ENCODE measurements around the gene OR4D11.

OR4D11 gene

DNA sequence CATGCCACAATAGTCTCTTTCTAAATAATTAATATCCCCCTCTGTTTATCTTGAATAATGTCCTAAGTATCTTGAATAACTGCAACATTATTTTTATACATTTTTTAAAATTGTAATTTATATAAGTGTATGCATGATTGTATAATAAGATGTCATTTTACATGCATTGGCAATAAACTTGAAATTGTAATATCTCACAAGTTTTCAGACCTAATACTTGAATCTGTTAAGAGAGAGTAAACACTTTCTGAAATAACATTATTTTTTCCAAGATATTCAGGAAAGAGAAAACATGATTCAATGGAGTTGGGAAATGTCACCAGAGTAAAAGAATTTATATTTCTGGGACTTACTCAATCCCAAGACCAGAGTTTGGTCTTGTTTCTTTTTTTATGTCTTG, at the start of gene OR4D11:
OR4D11 (plus strand) TSS at position 301 of the 400 bp plus-strand sequence; CDS start at position 301, 0 bp downstream.
- Histone ChIP-seq H3K4me1 (ENCODE audit: control insufficient read depth, insufficient read depth, low read length, unreplicated experiment) (no peaks in the 10 kb centered on the region), H3K27me3 (ENCODE audit: insufficient read depth, low read length) (peaks cover 42% of the 10 kb centered on the region), H3K79me2 (ENCODE audit: control insufficient read depth, insufficient read depth, low read length, unreplicated experiment) (no peaks in the 10 kb centered on the region), H2AFZ (ENCODE audit: low read length, unreplicated experiment) (no peak within 1 kb of the TSS), H3K36me3 (ENCODE audit: insufficient read depth, low read length) (no peaks in the 10 kb centered on the region), H3K27ac (ENCODE audit: low read depth, low read length) (no peak within 1 kb of the TSS), H3K4me3 (ENCODE audit: low read depth, low read length) (no peak within 1 kb of the TSS)

- no peak within 1 kb of the TSS for H2AFZ ChIP-seq (ENCODE audit: low read length, unreplicated experiment)
- H3K79me2 ChIP-seq (ENCODE audit: control insufficient read depth, insufficient read depth, low read length, unreplicated experiment): no peaks in the 10 kb centered on the region
- no peaks in the 10 kb centered on the region for H3K36me3 ChIP-seq (ENCODE audit: insufficient read depth, low read length)
- no peak within 1 kb of the TSS for H3K27ac ChIP-seq (ENCODE audit: low read depth, low read length)
- H3K4me1 ChIP-seq (ENCODE audit: control insufficient read depth, insufficient read depth, low read length, unreplicated experiment): no peaks in the 10 kb centered on the region
- no peak within 1 kb of the TSS for H3K4me3 ChIP-seq (ENCODE audit: low read depth, low read length)
- peaks cover 37% of the 10 kb centered on the region for H3K27me3 ChIP-seq (ENCODE audit: insufficient read depth, low read length)
Measured at GRCh38 chr11:59456661-59457060, 46.7 kb upstream of the OR4D11 start, which contains the start of gene OR4D6. Gene OR4D6 (plus strand): TSS chr11:59456961. CDS start chr11:59456961, 0 bp downstream.

GRCh38 chr11:59459916-59460315, 43.5 kb upstream of the OR4D11 start:
- Histone ChIP-seq H3K4me3 (ENCODE audit: low read depth, low read length) (no peak overlapping the region), H3K36me3 (ENCODE audit: insufficient read depth, low read length) (no peaks in the 10 kb centered on the region), H3K79me2 (ENCODE audit: control insufficient read depth, insufficient read depth, low read length, unreplicated experiment) (no peaks in the 10 kb centered on the region), H3K27ac (ENCODE audit: low read depth, low read length) (no peak overlapping the region), H3K27me3 (ENCODE audit: insufficient read depth, low read length) (peaks cover 37% of the 10 kb centered on the region), H3K4me1 (ENCODE audit: control insufficient read depth, insufficient read depth, low read length, unreplicated experiment) (no peaks in the 10 kb centered on the region), H2AFZ (ENCODE audit: low read length, unreplicated experiment) (no peak overlapping the region)

DNA sequence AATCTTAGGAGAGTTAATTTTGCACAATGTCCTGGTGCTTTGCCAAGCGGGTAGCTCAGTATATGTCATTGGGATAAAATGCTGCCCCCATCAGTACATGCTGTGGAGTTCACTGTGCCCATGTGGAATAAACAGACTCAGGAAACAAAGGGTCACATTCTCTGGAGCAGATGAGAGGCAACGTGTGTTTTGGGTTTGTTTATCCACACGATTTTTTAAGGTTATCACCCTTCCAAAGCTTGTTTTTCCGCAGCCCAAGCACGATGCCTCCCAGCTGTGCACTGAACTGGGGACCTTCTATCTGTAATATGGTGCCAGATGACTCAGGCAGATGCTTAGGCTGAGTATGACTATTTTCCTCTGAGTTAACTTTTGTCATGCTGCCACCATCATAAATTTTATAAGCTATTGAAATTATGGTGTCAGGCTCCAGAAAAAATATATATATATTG, 40.2 kb upstream of the OR4D11 start:
- Histone ChIP-seq H3K27me3 (ENCODE audit: insufficient read depth, low read length) (peaks cover 9% of the 10 kb centered on the region; the same call in 1 of the 2 replicates), H3K4me3 (ENCODE audit: low read depth, low read length) (no peak overlapping the region), H3K27ac (ENCODE audit: low read depth, low read length) (no peak overlapping the region), H3K79me2 (ENCODE audit: control insufficient read depth, insufficient read depth, low read length, unreplicated experiment) (no peaks in the 10 kb centered on the region), H3K4me1 (ENCODE audit: control insufficient read depth, insufficient read depth, low read length, unreplicated experiment) (no peaks in the 10 kb centered on the region), H3K36me3 (ENCODE audit: insufficient read depth, low read length) (no peaks in the 10 kb centered on the region), H2AFZ (ENCODE audit: low read length, unreplicated experiment) (no peak overlapping the region)

DNA sequence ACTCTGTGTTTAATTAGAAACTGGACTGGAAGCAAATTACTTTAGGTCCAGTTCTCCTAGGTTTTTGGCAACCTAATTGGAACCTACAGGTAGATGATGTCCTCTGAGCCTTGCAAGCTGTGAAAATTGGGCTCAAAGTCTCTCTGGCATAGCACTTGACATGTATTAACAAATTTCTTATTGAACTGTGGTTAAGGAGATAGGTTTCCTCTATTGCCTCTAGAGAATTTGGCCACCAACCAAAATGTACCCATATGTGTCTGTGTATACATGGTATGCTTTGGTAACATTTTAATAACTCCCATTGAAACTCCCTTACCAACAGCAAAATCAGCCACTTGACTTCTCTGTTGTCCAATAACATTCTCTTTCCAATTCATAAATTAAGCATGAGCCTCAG, 30.4 kb upstream of the OR4D11 start, which contains the start of gene OR4D10:
OR4D10 (plus strand) TSS at position 301 of the 400 bp plus-strand sequence. CDS start 4,115 bp downstream, outside the sequence.
- Histone ChIP-seq H3K79me2 (ENCODE audit: control insufficient read depth, insufficient read depth, low read length, unreplicated experiment) (no peaks in the 10 kb centered on the region), H3K27me3 (ENCODE audit: insufficient read depth, low read length) (peaks cover 52% of the 10 kb centered on the region), H2AFZ (ENCODE audit: low read length, unreplicated experiment) (no peak within 1 kb of the TSS), H3K4me3 (ENCODE audit: low read depth, low read length) (no peak within 1 kb of the TSS), H3K4me1 (ENCODE audit: control insufficient read depth, insufficient read depth, low read length, unreplicated experiment) (no peaks in the 10 kb centered on the region), H3K36me3 (ENCODE audit: insufficient read depth, low read length) (no peaks in the 10 kb centered on the region), H3K27ac (ENCODE audit: low read depth, low read length) (no peak within 1 kb of the TSS)

DNA sequence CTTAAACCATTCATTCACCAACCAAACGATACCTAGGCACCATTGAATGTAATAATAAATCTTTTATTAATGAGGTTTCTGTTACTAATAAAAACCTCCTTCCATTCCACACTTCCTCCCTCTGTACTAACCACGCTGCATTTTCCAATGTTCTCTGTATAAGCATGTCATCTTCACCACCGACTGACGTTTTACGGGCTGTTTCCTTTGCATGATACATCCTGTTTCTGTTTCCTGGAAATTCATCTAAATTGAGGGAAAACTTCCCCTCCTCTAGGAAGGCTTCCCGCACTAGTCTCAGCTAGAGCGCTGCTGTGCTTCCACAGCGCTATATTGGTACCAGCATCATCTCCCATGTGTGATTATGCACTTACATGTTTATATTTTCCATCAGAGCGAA, 28.2 kb upstream of the OR4D11 start:
- Histone ChIP-seq H2AFZ (ENCODE audit: low read length, unreplicated experiment) (no peak overlapping the region), H3K27me3 (ENCODE audit: insufficient read depth, low read length) (peaks cover 59% of the 10 kb centered on the region), H3K79me2 (ENCODE audit: control insufficient read depth, insufficient read depth, low read length, unreplicated experiment) (no peaks in the 10 kb centered on the region), H3K4me3 (ENCODE audit: low read depth, low read length) (no peak overlapping the region), H3K36me3 (ENCODE audit: insufficient read depth, low read length) (no peaks in the 10 kb centered on the region), H3K27ac (ENCODE audit: low read depth, low read length) (no peak overlapping the region), H3K4me1 (ENCODE audit: control insufficient read depth, insufficient read depth, low read length, unreplicated experiment) (no peaks in the 10 kb centered on the region)

- Histone ChIP-seq H3K27ac (ENCODE audit: low read depth, low read length) (no peak overlapping the region), H3K27me3 (ENCODE audit: insufficient read depth, low read length) (peaks cover 37% of the 10 kb centered on the region), H3K4me1 (ENCODE audit: control insufficient read depth, insufficient read depth, low read length, unreplicated experiment) (no peaks in the 10 kb centered on the region), H2AFZ (ENCODE audit: low read length, unreplicated experiment) (no peak overlapping the region), H3K4me3 (ENCODE audit: low read depth, low read length) (no peak overlapping the region), H3K36me3 (ENCODE audit: insufficient read depth, low read length) (no peaks in the 10 kb centered on the region), H3K79me2 (ENCODE audit: control insufficient read depth, insufficient read depth, low read length, unreplicated experiment) (no peaks in the 10 kb centered on the region)
Measured at GRCh38 chr11:59479906-59480305, 23.5 kb upstream of the OR4D11 start.

- H3K27ac ChIP-seq (ENCODE audit: low read depth, low read length): no peak overlapping the region
- no peak overlapping the region for H2AFZ ChIP-seq (ENCODE audit: low read length, unreplicated experiment)
- no peaks in the 10 kb centered on the region for H3K79me2 ChIP-seq (ENCODE audit: control insufficient read depth, insufficient read depth, low read length, unreplicated experiment)
- no peak overlapping the region for H3K4me3 ChIP-seq (ENCODE audit: low read depth, low read length)
- H3K36me3 ChIP-seq (ENCODE audit: insufficient read depth, low read length): no peaks in the 10 kb centered on the region
- H3K27me3 ChIP-seq (ENCODE audit: insufficient read depth, low read length): peaks cover 35% of the 10 kb centered on the region
- no peaks in the 10 kb centered on the region for H3K4me1 ChIP-seq (ENCODE audit: control insufficient read depth, insufficient read depth, low read length, unreplicated experiment)
Measured at GRCh38 chr11:59480359-59480758, 23.0 kb upstream of the OR4D11 start.

GRCh38 chr11:59501931-59502330, 1.4 kb upstream of the OR4D11 start:
- Histone ChIP-seq H3K27ac (ENCODE audit: low read depth, low read length) (no peak overlapping the region), H3K4me1 (ENCODE audit: control insufficient read depth, insufficient read depth, low read length, unreplicated experiment) (no peaks in the 10 kb centered on the region), H3K79me2 (ENCODE audit: control insufficient read depth, insufficient read depth, low read length, unreplicated experiment) (no peaks in the 10 kb centered on the region), H3K27me3 (ENCODE audit: insufficient read depth, low read length) (peaks cover 55% of the 10 kb centered on the region), H3K4me3 (ENCODE audit: low read depth, low read length) (no peak overlapping the region), H2AFZ (ENCODE audit: low read length, unreplicated experiment) (no peak overlapping the region), H3K36me3 (ENCODE audit: insufficient read depth, low read length) (no peaks in the 10 kb centered on the region)

DNA sequence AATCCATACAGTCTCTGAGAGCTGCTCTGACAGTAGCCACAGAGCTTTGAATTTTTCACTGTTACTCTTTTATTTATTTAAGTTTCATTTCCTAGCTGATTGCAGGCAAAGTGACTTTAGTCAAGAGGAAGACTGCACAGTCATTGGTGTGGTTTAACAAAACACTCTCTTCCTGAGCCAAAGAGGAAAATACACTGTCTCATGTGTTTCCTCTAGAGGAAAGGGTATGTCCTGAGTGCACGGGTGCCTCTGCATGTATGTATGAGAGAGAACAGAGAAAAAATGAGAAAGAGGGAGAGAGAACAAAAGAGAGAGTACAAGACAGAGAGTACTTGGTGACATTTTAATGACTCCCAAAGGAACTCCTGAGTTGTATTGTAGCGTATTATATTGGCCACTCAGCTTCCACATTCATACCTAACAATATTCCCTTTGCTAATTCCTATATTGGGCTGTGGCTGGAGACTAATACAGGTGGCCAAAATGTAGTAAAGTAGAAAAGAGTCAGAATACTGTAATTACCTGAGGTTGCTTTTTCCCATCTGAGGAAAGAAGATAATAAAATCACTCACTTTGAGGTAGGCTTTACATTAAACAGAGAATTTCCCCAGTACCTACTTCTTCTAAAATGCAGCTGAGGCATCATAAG, 7.7 kb downstream of the OR4D11 start, which contains the start of gene OR4D9:
OR4D9 (plus strand) TSS at position 599 of the 649 bp plus-strand sequence. CDS start 3,374 bp downstream, outside the sequence.
- Histone ChIP-seq H3K79me2 (ENCODE audit: control insufficient read depth, insufficient read depth, low read length, unreplicated experiment) (no peaks in the 10 kb centered on the region), H3K27me3 (ENCODE audit: insufficient read depth, low read length) (peaks cover 24% of the 10 kb centered on the region), H3K4me1 (ENCODE audit: control insufficient read depth, insufficient read depth, low read length, unreplicated experiment) (no peaks in the 10 kb centered on the region), H3K4me3 (ENCODE audit: low read depth, low read length) (no peak within 1 kb of the TSS), H3K36me3 (ENCODE audit: insufficient read depth, low read length) (no peaks in the 10 kb centered on the region), H2AFZ (ENCODE audit: low read length, unreplicated experiment) (no peak within 1 kb of the TSS), H3K27ac (ENCODE audit: low read depth, low read length) (no peak within 1 kb of the TSS)

DNA sequence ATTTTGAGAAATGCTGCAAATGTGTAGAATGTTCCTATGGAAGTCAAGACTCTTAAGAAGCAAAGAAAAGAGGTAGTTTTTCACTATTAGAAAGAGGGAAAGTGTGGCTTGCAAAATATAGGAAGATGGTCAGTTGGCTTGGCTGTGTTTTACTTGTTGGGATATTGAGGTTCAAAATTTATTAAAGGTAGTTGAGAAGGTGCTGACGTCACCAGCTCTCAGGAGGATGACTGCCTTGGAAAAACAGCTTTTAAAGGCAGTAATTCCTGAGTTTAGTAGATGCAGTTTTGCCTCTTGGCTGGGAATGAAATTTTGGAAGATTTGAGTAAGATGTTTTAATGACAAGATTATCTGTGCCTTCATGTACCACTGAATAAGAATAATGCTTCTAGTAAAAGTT, 8.3 kb downstream of the OR4D11 start:
- no peak overlapping the region for H3K4me3 ChIP-seq (ENCODE audit: low read depth, low read length)
- no peak overlapping the region for H3K27ac ChIP-seq (ENCODE audit: low read depth, low read length)
- H3K4me1 ChIP-seq (ENCODE audit: control insufficient read depth, insufficient read depth, low read length, unreplicated experiment): no peaks in the 10 kb centered on the region
- H3K79me2 ChIP-seq (ENCODE audit: control insufficient read depth, insufficient read depth, low read length, unreplicated experiment): no peaks in the 10 kb centered on the region
- no peaks in the 10 kb centered on the region for H3K36me3 ChIP-seq (ENCODE audit: insufficient read depth, low read length)
- H3K27me3 ChIP-seq (ENCODE audit: insufficient read depth, low read length): peaks cover 24% of the 10 kb centered on the region
- no peak overlapping the region for H2AFZ ChIP-seq (ENCODE audit: low read length, unreplicated experiment)
